ENCODE results near the gene DAAM1.

The DAAM1 gene

DNA sequence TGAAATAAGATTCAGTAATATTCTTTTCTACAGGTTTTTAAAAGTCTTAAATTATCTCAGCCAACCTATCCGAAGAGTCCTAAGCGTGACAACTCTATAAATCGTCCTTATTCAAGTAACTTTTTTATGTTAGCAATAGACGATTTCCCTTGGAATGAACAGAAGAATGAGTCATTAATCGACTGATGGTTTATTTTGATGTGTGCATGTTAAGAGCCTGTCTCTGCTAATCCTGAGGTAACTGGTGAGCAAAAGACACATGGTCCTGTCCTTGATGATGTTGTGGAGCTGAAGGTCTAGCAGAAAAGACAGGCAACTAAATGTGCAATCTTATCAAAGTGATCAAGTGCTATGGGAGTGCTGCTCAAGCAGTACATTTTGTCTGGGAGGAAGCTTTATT lies 80.4 kb downstream of the DAAM1 start:
- Histone ChIP-seq H2BK120ac (ENCODE audit: low read depth, low read length) (no peak overlapping the region), H3K14ac (ENCODE audit: low read length in 2 of 2) (no peak overlapping the region), H3K4me1 (ENCODE audit: control insufficient read depth, insufficient read depth, low read depth, low read length) (no peaks in the 10 kb centered on the region), H2BK5ac (ENCODE audit: low read depth, low read length, poor library complexity, severe bottlenecking) (no peak overlapping the region), H3K23ac (ENCODE audit: low read length in 2 of 2) (no peak overlapping the region), H4K8ac (ENCODE audit: low read length) (no peak overlapping the region), H3K4me2 (ENCODE audit: low read length, poor library complexity, severe bottlenecking) (no peak overlapping the region), H3K27me3 (ENCODE audit: control insufficient read depth in 1 of 2, insufficient read depth in 1 of 2, low read length in 2 of 2) (no peaks in the 10 kb centered on the region), H3K4me3 (ENCODE audit: insufficient read depth in 1 of 2, low read depth in 1 of 2, low read length in 2 of 2) (no peak overlapping the region), H3K79me1 (replicated peaks; ENCODE audit: low read length, poor library complexity, severe bottlenecking) (peaks cover 4% of the 10 kb centered on the region), H3K36me3 (ENCODE audit: control insufficient read depth in 1 of 2, insufficient read depth in 2 of 2, low read depth in 1 of 2, low read length in 2 of 2) (peaks cover 7 to 29% of the 10 kb centered on the region in 2 experiments), H3K9me3 (ENCODE audit: control insufficient read depth, low read length) (no peaks in the 10 kb centered on the region), H3K4ac (ENCODE audit: low read depth in 1 of 2, low read length in 2 of 2) (no peak overlapping the region), H3K27ac (ENCODE audit: low read length, poor library complexity, severe bottlenecking) (no peak overlapping the region), H3K18ac (ENCODE audit: low read depth in 1 of 2, low read length in 2 of 2) (no peak overlapping the region), H2BK12ac (ENCODE audit: low read length in 2 of 2) (no peak overlapping the region), H2AK5ac (ENCODE audit: low read length, severe bottlenecking) (no peak overlapping the region), H4K91ac (ENCODE audit: low read length) (no peak overlapping the region), H3K9ac (ENCODE audit: low read length) (no peak overlapping the region), H2AFZ (ENCODE audit: low read depth, low read length) (no peak overlapping the region), H2BK15ac (ENCODE audit: low read depth, poor library complexity, severe bottlenecking) (no peak overlapping the region)
- peak; percentile 32 for DNase-seq
- 30% methylated on average over 2 of the region's 5 CpGs for WGBS

DNA sequence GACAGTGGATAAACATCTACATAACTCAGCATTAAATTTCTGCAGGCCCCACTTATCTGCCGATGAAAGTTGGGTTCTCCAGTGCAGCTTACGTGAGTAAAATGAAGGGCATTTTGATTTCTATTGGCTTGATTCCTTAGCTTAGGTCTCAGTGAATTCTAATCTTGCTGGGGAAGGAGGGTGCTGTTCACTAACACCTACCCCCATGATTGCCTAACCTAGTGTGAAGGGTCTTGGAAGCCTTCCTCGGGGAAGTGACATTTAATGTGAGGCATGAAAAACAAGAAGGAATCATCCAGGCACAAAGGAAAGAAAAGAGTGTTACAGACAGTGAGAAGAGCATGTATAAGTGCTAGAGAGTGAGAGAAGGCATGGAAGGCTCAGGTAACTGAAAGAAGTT lies 81.0 kb downstream of the DAAM1 start:
- 91% methylated on average over 3 of the region's 3 CpGs for WGBS
- H2BK5ac ChIP-seq (ENCODE audit: low read depth, low read length, poor library complexity, severe bottlenecking) = no peak overlapping the region

DNA sequence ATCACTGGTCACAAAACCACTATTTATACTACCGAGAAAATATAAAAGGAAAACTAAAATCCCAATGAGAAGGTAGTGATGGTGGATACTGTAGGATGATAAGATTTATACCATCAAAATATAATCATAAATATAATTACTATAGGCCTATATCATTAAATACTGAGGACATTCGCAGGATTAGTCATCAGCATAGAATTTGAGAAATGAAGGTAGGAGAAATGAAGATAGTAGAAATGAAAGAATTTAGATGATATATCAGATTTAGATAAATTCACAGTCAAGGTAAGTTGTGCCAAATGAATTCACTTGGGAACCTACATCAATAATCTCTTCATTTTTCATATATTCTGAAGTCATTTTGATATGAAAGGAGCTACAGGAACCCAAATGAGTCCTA lies 82.8 kb downstream of the DAAM1 start:
- Histone ChIP-seq H2BK120ac (ENCODE audit: low read depth, low read length) (no peak overlapping the region), H2BK5ac (ENCODE audit: low read depth, low read length, poor library complexity, severe bottlenecking) (no peak overlapping the region), H2AK5ac (ENCODE audit: low read length, severe bottlenecking) (no peak overlapping the region), H3K27me3 (ENCODE audit: control insufficient read depth in 1 of 2, insufficient read depth in 1 of 2, low read length in 2 of 2) (no peaks in the 10 kb centered on the region), H2BK15ac (ENCODE audit: low read depth, poor library complexity, severe bottlenecking) (no peak overlapping the region), H3K4me1 (ENCODE audit: control insufficient read depth, insufficient read depth, low read depth, low read length) (peaks cover 3% of the 10 kb centered on the region), H3K4me2 (ENCODE audit: low read length, poor library complexity, severe bottlenecking) (no peak overlapping the region), H3K36me3 (ENCODE audit: control insufficient read depth in 1 of 2, insufficient read depth in 2 of 2, low read depth in 1 of 2, low read length in 2 of 2) (peaks cover 0 to 9% of the 10 kb centered on the region in 2 experiments), H3K18ac (ENCODE audit: low read depth in 1 of 2, low read length in 2 of 2) (no peak overlapping the region), H3K14ac (ENCODE audit: low read length in 2 of 2) (no peak overlapping the region), H3K27ac (ENCODE audit: low read length, poor library complexity, severe bottlenecking) (no peak overlapping the region), H3K79me1 (replicated peaks; ENCODE audit: low read length, poor library complexity, severe bottlenecking) (peaks cover 4% of the 10 kb centered on the region), H4K8ac (ENCODE audit: low read length) (no peak overlapping the region), H2AFZ (ENCODE audit: low read depth, low read length) (no peak overlapping the region), H3K4ac (ENCODE audit: low read depth in 1 of 2, low read length in 2 of 2) (no peak overlapping the region), H3K9me3 (ENCODE audit: control insufficient read depth, low read length) (no peaks in the 10 kb centered on the region), H3K9ac (ENCODE audit: low read length) (no peak overlapping the region), H3K23ac (ENCODE audit: low read length in 2 of 2) (no peak overlapping the region), H2BK12ac (ENCODE audit: low read length in 2 of 2) (no peak overlapping the region), H4K91ac (ENCODE audit: low read length) (no peak overlapping the region), H3K4me3 (ENCODE audit: insufficient read depth in 1 of 2, low read depth in 1 of 2, low read length in 2 of 2) (no peak overlapping the region)
- DNase-seq = no peak
- WGBS = no CpG with 5 or more reads among the region's 2 CpGs

More for the DNA sequence above, 81.0 kb downstream of the DAAM1 start:
- peaks cover 7 to 23% of the 10 kb centered on the region in 2 experiments for H3K36me3 ChIP-seq (ENCODE audit: control insufficient read depth in 1 of 2, insufficient read depth in 2 of 2, low read depth in 1 of 2, low read length in 2 of 2)
- no peak overlapping the region for H3K4me2 ChIP-seq (ENCODE audit: low read length, poor library complexity, severe bottlenecking)
- H4K8ac ChIP-seq (ENCODE audit: low read length) = no peak overlapping the region
- no peaks in the 10 kb centered on the region for H3K27me3 ChIP-seq (ENCODE audit: control insufficient read depth in 1 of 2, insufficient read depth in 1 of 2, low read length in 2 of 2)
- H4K91ac ChIP-seq (ENCODE audit: low read length) = no peak overlapping the region
- H3K14ac ChIP-seq (ENCODE audit: low read length in 2 of 2) = no peak overlapping the region
- H3K79me1 ChIP-seq (replicated peaks; ENCODE audit: low read length, poor library complexity, severe bottlenecking) = peaks cover 4% of the 10 kb centered on the region
- no peak overlapping the region for H3K4ac ChIP-seq (ENCODE audit: low read depth in 1 of 2, low read length in 2 of 2)
- no peak overlapping the region for H3K23ac ChIP-seq (ENCODE audit: low read length in 2 of 2)
- H2AFZ ChIP-seq (ENCODE audit: low read depth, low read length) = no peak overlapping the region
- no peak overlapping the region for H3K18ac ChIP-seq (ENCODE audit: low read depth in 1 of 2, low read length in 2 of 2)
- no peak for DNase-seq
- H2AK5ac ChIP-seq (ENCODE audit: low read length, severe bottlenecking) = no peak overlapping the region
- no peak overlapping the region for H3K4me3 ChIP-seq (ENCODE audit: insufficient read depth in 1 of 2, low read depth in 1 of 2, low read length in 2 of 2)
- H3K4me1 ChIP-seq (ENCODE audit: control insufficient read depth, insufficient read depth, low read depth, low read length) = no peaks in the 10 kb centered on the region
- no peak overlapping the region for H3K9ac ChIP-seq (ENCODE audit: low read length)
- no peak overlapping the region for H2BK12ac ChIP-seq (ENCODE audit: low read length in 2 of 2)
- no peaks in the 10 kb centered on the region for H3K9me3 ChIP-seq (ENCODE audit: control insufficient read depth, low read length)
- no peak overlapping the region for H2BK15ac ChIP-seq (ENCODE audit: low read depth, poor library complexity, severe bottlenecking)
- H2BK120ac ChIP-seq (ENCODE audit: low read depth, low read length) = no peak overlapping the region
- H3K27ac ChIP-seq (ENCODE audit: low read length, poor library complexity, severe bottlenecking) = no peak overlapping the region

DNA sequence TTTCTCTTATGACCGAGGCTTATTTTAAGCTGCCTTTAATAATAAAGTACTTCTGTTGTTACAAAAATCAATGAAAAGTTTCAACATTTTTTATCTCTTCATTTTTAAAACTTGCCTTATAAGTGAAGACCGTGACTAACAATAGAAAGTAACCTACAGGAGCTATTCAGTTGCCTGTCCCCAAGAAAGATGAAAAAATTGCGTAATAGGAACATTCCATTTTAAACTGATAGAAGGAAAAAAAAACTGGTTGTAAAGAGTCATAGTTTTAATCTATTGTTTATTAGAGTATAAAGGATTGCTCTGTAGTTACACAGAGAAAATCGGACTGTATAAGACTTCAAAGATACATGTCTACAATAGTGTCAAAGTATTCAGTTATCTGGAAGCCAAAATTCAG lies 83.3 kb downstream of the DAAM1 start:
- 92% methylated on average over 3 of the region's 4 CpGs for WGBS
- peaks cover 5% of the 10 kb centered on the region for H3K4me1 ChIP-seq (ENCODE audit: control insufficient read depth, insufficient read depth, low read depth, low read length)
- no peak overlapping the region for H3K14ac ChIP-seq (ENCODE audit: low read length in 2 of 2)
- no peak overlapping the region for H3K4me2 ChIP-seq (ENCODE audit: low read length, poor library complexity, severe bottlenecking)
- H2BK15ac ChIP-seq (ENCODE audit: low read depth, poor library complexity, severe bottlenecking) = no peak overlapping the region
- no peak overlapping the region for H3K9ac ChIP-seq (ENCODE audit: low read length)
- H2BK12ac ChIP-seq (ENCODE audit: low read length in 2 of 2) = no peak overlapping the region
- H4K91ac ChIP-seq (ENCODE audit: low read length) = no peak overlapping the region
- peaks cover 0 to 9% of the 10 kb centered on the region in 2 experiments for H3K36me3 ChIP-seq (ENCODE audit: control insufficient read depth in 1 of 2, insufficient read depth in 2 of 2, low read depth in 1 of 2, low read length in 2 of 2)
- no peak overlapping the region for H2AK5ac ChIP-seq (ENCODE audit: low read length, severe bottlenecking)
- H3K18ac ChIP-seq (ENCODE audit: low read depth in 1 of 2, low read length in 2 of 2) = no peak overlapping the region
- no peak overlapping the region for H4K8ac ChIP-seq (ENCODE audit: low read length)
- no peak overlapping the region for H3K23ac ChIP-seq (ENCODE audit: low read length in 2 of 2)
- H3K4me3 ChIP-seq (ENCODE audit: insufficient read depth in 1 of 2, low read depth in 1 of 2, low read length in 2 of 2) = no peak overlapping the region
- no peak overlapping the region for H3K27ac ChIP-seq (ENCODE audit: low read length, poor library complexity, severe bottlenecking)
- no peaks in the 10 kb centered on the region for H3K27me3 ChIP-seq (ENCODE audit: control insufficient read depth in 1 of 2, insufficient read depth in 1 of 2, low read length in 2 of 2)
- no peak for DNase-seq
- H3K4ac ChIP-seq (ENCODE audit: low read depth in 1 of 2, low read length in 2 of 2) = no peak overlapping the region
- peaks cover 2% of the 10 kb centered on the region for H3K79me1 ChIP-seq (replicated peaks; ENCODE audit: low read length, poor library complexity, severe bottlenecking)
- no peak overlapping the region for H2BK120ac ChIP-seq (ENCODE audit: low read depth, low read length)
- no peak overlapping the region for H2AFZ ChIP-seq (ENCODE audit: low read depth, low read length)
- H2BK5ac ChIP-seq (ENCODE audit: low read depth, low read length, poor library complexity, severe bottlenecking) = no peak overlapping the region
- no peaks in the 10 kb centered on the region for H3K9me3 ChIP-seq (ENCODE audit: control insufficient read depth, low read length)
